ENCODE measurements around the gene AIFM2.
"Not testable (repeated sequence)": the region's sequence is repeated elsewhere in the genome, so short reads cannot be mapped to it uniquely, and the experiment has no call there.

Gene AIFM2

GRCh38 chr10:70121281-70121949 lies 11.2 kb downstream of the AIFM2 start:
- DNase-seq, result no peak

DNA sequence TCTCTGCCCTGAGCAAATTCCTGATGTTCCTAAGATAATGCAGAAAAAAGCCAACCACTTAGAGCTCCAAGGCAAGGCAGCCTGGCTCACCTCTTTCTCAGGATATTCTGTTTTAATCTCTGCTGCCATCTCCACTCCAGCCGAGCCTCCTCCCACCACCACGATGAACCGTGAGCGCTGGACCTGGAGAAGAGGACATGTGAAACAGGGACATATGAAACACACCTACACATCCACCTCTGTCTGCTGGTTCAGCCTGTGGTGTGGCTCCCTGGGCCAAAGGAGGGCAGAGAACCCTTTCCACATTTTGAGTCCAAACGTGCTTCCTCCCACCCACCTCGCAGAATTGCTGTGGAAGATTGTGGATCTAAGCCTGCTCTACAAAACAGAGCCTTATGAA lies 12.2 kb downstream of the AIFM2 start:
- DNase-seq, result no peak

- no peak for DNase-seq
Measured at GRCh38 chr10:70119623-70120022, 13.0 kb downstream of the AIFM2 start.

DNA sequence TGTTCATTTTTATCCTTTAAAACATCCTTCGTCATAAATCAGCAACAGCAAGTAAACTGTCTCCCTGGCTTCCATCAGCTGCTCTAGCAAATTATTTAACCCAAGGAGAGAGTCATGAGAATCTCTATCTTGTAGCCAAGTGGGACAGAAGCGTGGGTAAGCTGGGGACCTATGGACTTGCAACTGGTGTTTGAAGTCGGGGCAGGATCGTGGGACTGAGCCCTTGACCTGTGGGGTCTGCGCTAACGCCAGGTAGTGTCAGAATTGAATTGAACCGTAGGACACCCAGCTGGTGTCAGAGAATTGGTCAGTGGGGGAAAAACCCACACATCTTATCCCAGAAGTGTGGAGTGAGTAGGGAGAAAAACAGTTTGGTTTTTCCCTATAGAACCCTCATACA lies 13.4 kb downstream of the AIFM2 start:
- DNase-seq, result no peak

DNA sequence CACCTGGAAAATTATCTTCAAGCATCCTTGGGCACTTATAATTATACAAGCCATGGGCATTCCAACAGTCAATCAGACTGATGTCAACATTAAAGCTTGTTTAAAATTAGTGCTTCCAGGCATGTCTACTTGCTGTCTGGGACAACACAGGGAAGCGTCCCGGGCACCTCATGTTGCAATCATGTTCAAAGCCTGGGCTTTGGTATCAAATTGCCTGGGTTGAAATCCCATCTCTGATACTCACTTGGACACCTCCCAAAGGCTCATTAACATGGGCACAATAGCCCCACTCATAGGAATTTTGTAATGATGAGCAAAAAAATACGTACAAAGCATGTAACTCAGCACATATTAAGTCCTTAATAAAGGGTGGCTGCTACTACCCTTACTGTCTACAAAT lies 14.4 kb downstream of the AIFM2 start:
- no peak for DNase-seq

DNA sequence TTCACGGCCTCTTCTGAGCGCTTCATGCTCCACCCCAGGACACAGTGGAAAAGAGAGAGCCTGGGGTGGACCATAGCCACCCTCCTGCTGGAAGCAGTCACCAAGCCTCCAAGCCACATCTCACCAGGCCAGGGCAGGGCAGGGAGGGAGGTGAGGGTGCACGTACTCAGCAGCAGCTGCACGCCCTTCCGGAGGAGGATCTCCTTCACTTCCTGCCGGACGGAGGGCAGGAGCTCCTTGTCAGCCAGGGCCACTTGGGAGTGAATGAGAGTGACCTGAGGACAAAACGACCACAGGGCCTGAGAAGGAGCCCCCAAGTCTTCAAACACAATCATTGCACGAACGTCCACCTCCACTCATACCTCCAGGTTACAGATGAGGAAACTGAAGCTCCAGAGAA lies 15.0 kb downstream of the AIFM2 start:
- no peak for DNase-seq

DNA sequence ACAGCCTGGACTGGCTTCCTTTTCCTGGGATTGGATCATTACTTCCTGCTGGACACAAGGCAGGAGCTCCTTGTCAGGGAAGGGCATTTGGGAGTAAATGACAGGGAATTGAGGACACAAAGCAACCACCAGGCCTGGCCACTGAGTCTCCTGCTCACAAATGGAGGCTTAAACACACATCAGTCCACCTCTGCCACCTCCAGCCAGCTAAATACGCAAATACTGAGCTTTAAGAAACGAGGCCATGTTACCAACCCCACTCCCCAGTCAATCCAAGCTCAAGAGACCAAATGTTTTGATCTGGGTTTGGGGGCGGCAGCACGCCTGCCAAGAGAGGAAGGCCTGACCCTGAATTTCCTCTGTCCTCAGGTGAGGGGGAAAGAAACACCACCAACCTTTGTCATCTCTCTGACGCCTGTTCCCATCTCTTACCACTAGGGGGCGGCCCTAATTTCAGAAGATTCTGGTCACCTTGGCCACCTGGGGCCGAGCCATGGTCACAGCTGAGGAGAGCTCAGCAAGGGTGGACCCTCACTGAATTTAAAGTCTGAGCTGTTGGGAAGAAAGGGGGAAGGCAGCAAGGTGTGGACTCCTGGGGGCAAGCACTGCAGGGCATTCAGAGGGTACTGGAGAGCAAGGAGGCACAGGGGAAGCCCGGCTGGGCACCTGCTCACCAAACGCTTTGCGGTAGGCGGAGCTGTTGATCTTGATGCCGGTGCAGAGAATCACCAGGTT lies 16.5 kb downstream of the AIFM2 start:
- peak; percentile 13 to 27 (median 18) for DNase-seq

DNA sequence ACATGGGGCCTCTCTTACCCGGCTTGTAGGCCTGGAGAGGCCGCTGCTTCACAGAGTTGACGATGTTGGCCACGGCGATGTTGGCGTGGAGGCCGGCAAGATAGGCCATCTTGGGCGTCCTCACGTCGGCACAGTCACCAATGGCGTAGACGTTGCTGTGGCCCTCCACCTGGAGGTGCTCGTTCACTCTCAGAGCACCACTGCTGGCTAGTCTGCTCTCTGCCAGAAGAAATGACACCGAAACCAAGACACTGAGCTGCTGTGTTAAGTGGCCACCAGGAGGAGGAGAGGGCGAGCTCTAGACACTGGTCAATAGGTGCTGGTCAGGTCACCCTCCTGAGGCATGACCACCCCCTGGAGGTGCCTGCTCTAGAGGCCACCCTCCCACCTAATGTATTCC lies 17.7 kb downstream of the AIFM2 start:
- DNase-seq, result no peak

DNA sequence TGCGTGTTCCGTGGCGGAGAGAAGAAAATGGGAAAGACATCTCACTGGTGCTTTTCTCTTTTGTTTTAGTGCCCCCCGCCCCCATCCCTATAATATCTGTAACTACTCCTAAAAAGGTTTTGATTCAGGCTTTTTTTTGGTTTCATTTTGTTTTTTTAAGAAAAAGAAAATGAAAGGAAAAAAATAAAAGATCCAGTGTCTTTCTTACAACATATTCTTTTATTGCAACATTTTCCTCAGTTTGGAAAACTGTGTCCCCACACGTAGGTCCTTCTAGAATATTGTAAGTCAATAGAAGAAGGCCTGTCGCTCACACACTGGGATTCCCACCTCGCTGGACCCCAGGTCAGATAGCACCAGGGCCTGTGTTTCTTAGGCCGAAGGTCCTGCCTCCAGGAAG lies 20.6 kb downstream of the AIFM2 start:
- no peak for DNase-seq

GRCh38 chr10:70111496-70111895 lies 21.1 kb downstream of the AIFM2 start:
- DNase-seq, result no peak

DNA sequence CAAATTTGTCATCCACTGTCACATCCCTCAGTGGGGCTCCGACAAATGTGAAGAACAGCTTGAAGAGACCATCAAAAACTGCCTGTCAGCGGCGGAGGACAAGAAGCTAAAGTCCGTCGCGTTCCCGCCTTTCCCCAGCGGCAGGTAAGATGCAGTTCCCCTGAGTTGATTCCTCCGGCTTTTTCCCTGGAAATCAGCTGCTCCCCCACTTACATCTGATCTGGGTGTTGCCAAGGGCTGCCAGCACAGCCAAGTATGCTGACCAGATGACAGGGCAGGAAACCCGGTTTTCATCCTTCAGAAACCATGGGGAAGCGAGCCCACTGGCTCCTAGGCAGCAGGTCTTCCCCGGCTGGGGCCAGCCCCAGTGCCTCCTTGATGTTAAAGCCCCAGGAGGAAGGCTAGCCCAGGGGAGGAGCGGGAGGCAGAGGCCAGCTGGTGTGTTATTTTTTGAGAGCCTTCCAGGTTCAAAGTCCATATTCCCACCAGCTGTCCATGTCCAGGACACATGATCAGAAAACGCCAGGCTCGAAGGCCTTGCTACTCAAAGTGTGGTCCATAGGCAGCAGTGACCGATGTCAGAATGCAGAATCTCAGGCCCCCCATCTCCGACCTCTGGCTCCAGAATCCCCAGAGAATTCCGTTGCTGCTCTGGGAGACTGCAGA lies 23.4 kb downstream of the AIFM2 start:
- DNase-seq, result no peak

GRCh38 chr10:70106958-70107791 lies 25.4 kb downstream of the AIFM2 start:
- no peak for DNase-seq

DNA sequence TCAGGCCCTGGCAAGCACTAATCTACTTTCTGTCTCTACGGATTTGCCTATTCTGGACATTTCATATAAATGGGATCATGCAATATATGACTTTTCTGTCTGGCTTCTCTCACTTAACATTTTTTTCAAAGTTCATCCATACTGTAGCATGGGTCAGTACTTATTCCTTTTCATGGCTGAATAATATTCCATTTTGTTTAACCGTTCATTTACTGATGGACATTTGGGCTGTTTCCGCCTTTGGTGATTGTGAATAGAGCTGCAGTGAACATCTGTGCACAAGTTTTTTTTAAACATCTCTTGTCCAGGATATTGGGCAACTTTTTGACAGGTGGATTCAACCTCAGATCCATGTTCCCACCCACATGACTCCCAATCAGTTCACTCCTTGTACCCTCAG lies 31.0 kb downstream of the AIFM2 start:
- no peak for DNase-seq

DNA sequence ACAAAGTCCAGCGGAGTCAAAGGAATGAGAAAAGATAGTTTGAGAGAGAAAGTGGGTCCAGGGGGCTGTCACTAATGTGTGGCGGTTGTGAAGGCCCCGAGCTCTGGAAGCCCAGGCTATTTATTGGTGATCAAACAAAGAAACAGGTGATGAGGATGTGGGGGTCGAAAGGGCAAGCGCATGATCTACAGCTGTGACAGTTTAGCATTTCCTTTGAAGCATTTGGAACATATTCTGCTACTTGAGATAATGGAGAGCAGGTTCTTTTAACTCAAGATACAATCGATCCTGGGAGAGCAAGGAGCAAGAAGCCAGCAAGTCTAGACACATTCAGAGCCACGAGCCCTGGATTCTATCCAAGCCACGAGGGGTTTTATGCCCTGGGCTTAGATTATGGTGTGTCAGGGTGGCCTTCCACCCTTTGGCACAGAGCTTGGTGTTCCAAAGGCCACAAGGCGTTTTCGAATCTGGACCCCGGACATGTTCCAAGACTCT lies 31.5 kb downstream of the AIFM2 start:
- not testable (repeated sequence) for DNase-seq

DNA sequence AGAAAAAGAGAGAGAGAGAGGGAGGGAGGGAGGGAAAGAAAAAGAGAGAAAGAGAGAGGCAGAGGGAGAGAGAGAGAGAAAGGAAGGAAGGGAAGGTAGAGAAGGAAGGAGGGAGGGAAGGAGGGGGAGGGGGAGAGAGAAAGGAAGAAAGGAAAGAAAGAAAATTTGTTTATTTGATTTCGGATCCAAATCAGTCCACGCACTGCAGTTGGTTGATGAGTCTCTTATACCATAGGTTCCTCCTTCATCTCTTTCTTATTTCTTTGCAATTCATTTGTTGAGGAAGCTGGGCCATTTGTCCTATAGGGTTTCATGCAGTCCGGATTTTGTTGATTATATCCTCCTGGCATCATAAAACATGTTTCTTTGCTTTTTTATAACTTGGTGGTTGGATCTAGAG lies 34.4 kb downstream of the AIFM2 start:
- no peak for DNase-seq

DNA sequence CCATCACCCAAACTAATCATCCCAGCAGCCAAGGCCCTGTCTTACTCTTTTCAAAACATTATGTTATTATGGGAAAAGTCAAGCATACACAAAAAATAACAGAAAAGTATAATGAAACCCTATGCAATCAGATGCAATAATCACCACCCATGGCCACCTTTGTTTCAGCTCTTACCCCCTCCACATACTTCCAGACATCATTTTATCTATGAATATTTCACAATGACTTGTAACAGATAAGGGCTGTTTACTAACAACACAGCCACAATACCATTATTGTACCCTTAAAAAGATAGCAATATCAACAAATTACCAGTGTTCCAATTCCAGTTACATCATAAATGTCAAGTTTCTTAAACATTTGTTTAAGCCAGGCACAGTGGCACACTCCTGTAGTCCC lies 35.2 kb downstream of the AIFM2 start:
- no peak for DNase-seq

GRCh38 chr10:70096705-70097420 lies 35.8 kb downstream of the AIFM2 start:
- no peak for DNase-seq

- no peak for DNase-seq
Measured at GRCh38 chr10:70096016-70096704, 36.5 kb downstream of the AIFM2 start.

DNA sequence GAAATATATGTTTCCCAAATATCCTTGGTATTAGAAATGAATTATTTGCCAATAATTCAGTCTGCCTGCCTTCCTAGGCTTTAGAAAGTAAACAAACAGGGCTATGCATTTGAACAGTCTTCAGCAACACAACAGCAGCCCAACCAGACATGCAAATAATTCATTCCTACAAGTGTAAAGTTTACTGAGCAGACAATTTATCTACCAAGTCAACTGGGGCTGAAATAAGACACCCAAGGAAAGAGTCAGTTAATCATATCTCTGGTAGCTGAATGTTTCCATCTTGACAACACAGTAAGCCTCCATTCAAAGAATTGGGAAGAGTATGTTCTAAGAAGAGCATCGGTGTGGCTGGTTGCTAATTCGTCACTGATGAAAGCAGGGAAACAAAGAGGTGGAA lies 38.4 kb downstream of the AIFM2 start:
- no peak for DNase-seq

DNA sequence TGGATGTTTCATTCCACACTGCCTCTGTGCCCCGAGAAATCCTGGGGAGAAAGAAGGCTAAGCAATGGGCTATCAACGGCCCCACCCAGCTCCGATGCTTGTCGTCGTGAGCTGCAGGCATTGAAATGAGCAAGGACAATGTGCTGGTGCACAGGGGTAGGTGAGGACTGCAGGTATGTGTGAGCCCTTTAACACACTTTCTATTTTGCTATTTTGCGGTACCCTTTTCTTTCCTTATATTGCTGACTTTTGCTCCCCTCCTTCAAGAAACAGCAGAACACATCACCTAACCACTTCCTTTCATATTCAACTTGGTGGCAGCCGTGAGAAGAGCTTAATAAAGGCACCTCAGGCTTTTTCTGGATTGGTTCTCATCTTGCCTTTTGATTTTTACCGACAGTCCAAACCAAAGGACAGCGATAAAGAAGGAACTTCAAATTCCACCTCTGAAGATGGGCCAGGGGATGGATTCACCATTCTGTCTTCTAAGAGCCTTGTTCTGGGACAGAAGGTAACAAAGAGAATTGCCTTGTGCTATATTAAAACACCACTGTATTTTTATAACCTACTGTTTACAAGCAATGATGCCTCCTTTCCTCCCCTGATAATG lies 39.2 kb downstream of the AIFM2 start:
- DNase-seq, result no peak

GRCh38 chr10:70092389-70092718 lies 40.3 kb downstream of the AIFM2 start:
- DNase-seq, result no peak

GRCh38 chr10:70090951-70091350 lies 41.7 kb downstream of the AIFM2 start:
- DNase-seq, result no peak

Data from activated CD4-positive, CD25-positive, alpha-beta regulatory T cell (primary cell).